Measurements from ENCODE around the gene SLC12A9. TPM values are rescaled to one million over a fixed set of nuclear protein-coding genes. Genes with fewer than 3 reads are reported as not detected.
"Not testable (repeated sequence)": the region's sequence is repeated elsewhere in the genome, so short reads cannot be mapped to it uniquely, and the experiment has no call there.

SLC12A9 gene
- 13.8 and 25.5 TPM in 2 replicates for total RNA-seq

- DNase-seq (ENCODE audit: low read depth), result peak; percentile 63
These were observed at the start of gene SLC12A9 for GRCh38 chr7:100852048-100852872. Gene SLC12A9 (plus strand): TSS chr7:100852713. CDS start chr7:100854198, 1,485 bp downstream.

GRCh38 chr7:100802951-100803350, 49.6 kb upstream of the SLC12A9 start:
- DNase-seq (ENCODE audit: low read depth), result no peak

- DNase-seq (ENCODE audit: low read depth), result peak; percentile 74
These were observed 48.9 kb upstream of the SLC12A9 start for GRCh38 chr7:100803398-100804161.

GRCh38 chr7:100804681-100805431, 47.7 kb upstream of the SLC12A9 start:
- no peak for DNase-seq (ENCODE audit: low read depth)

- DNase-seq (ENCODE audit: low read depth), result no peak
These were observed 46.2 kb upstream of the SLC12A9 start for GRCh38 chr7:100806276-100806675.

GRCh38 chr7:100806883-100807282, 45.6 kb upstream of the SLC12A9 start:
- not testable (repeated sequence) for DNase-seq (ENCODE audit: low read depth)

- DNase-seq (ENCODE audit: low read depth), result no peak
These were observed 44.1 kb upstream of the SLC12A9 start for GRCh38 chr7:100808354-100808875.

- no peak for DNase-seq (ENCODE audit: low read depth)
These were observed 41.0 kb upstream of the SLC12A9 start for GRCh38 chr7:100811480-100811879.

GRCh38 chr7:100812729-100813128, 39.8 kb upstream of the SLC12A9 start:
- DNase-seq (ENCODE audit: low read depth), result no peak

- DNase-seq (ENCODE audit: low read depth), result not testable (repeated sequence)
These were observed 36.0 kb upstream of the SLC12A9 start for GRCh38 chr7:100816515-100816914.

- DNase-seq (ENCODE audit: low read depth), result no peak
These were observed 35.4 kb upstream of the SLC12A9 start for GRCh38 chr7:100817097-100817496.

GRCh38 chr7:100818366-100818765, 34.1 kb upstream of the SLC12A9 start:
- DNase-seq (ENCODE audit: low read depth), result no peak

- no peak for DNase-seq (ENCODE audit: low read depth)
These were observed 33.7 kb upstream of the SLC12A9 start for GRCh38 chr7:100818825-100819224.

GRCh38 chr7:100819586-100819985, 32.9 kb upstream of the SLC12A9 start:
- no peak for DNase-seq (ENCODE audit: low read depth)

GRCh38 chr7:100822236-100823139, 30.0 kb upstream of the SLC12A9 start:
- DNase-seq (ENCODE audit: low read depth), result no peak

- DNase-seq (ENCODE audit: low read depth), result no peak
These were observed 29.4 kb upstream of the SLC12A9 start for GRCh38 chr7:100823140-100823525.

- no peak for DNase-seq (ENCODE audit: low read depth)
These were observed 29.0 kb upstream of the SLC12A9 start for GRCh38 chr7:100823534-100823933.

GRCh38 chr7:100824499-100825214, 27.9 kb upstream of the SLC12A9 start:
- no peak for DNase-seq (ENCODE audit: low read depth)

- DNase-seq (ENCODE audit: low read depth), result no peak
These were observed 27.3 kb upstream of the SLC12A9 start for GRCh38 chr7:100825215-100825671.

Data from renal cortical epithelial cell (primary cell).